Placental epithelial cell (primary cell): ENCODE data around the gene ORM2. TPM values are rescaled to one million over a fixed set of nuclear protein-coding genes. Genes with fewer than 3 reads are reported as not detected.

Source experiments
- total RNA-seq: library from RNA; depleted of rRNA; stranded (reverse); fragments of >200 nt; gene quantifications from 2 replicates; pipeline ENCODE4 v1.2.3, GENCODE V29; 2012

ORM2 gene
- total RNA-seq, result not detected in 2 replicates

GRCh38 chr9:114329625-114330022, at the start of gene ORM2:
ORM2 (plus strand) TSS chr9:114329869; CDS start chr9:114329905, 36 bp downstream.

GRCh38 chr9:114322831-114323531, 6.7 kb upstream of the ORM2 start, which contains the start of gene ORM1:
ORM1 (plus strand) TSS chr9:114323098; CDS start chr9:114323134, 36 bp downstream.

Other genes starting within 250 kb of the ORM2 start
- gene KIF12, start 230.6 kb upstream of the ORM2 start, total RNA-seq, result not detected in 2 replicates
- 1.2 and 3.1 TPM in 2 replicates for gene COL27A1, start 174.3 kb upstream of the ORM2 start, total RNA-seq
- not detected in 2 replicates for gene ORM1, start 6.8 kb upstream of the ORM2 start, total RNA-seq
- 27.4 and 31.8 TPM in 2 replicates for gene AKNA, start 58.1 kb downstream of the ORM2 start, total RNA-seq
- gene WHRN, start 175.6 kb downstream of the ORM2 start, total RNA-seq, result 4.7 and 5.6 TPM in 2 replicates